ENCODE measurements around the gene RAB8B.
A peak's percentile ranks its signal among the peaks of the same experiment; 100 is the strongest.

RAB8B gene

DNA sequence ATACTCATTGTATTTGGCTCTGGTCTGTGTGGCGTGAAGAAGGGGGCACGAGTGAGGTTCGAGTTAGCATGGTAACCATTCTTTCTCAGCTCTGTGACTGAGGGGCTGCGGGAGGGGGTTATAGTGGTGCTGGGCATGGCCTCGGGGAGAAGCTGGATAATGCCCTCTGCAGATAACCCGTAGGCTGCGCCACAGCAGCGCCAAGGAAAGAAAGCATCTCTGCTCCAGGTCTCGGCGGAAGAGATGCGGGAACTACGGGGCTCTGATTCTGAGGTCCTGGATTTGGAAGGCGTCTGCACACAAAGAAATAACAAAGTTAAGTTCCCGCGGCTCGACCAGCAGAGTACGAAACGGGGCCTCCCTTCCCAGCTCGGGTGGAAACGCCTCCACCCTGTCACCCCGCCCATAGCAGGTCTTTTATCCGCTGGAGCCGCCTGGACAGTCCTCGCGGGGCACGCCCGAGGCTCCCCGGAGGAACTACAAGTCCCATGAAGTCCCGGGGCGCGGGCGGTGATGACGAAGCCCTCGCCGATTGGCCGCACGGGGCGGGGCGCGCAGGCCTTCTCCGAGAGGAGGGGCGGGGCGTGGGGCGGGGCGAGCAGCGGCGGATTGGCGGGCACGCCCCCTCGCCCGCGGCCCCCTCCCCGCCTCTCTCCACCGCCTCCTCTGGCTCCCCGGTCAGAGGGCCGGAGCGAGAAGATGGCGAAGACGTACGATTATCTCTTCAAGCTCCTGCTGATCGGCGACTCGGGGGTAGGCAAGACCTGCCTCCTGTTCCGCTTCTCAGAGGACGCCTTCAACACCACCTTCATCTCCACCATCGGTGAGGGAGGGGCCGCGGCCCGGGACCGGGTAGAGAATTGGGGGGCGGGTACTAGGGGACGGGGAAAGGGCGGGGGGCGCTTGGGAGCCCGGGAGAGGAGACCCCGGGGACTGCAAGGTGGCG lies at the start of gene RAB8B:
Gene RAB8B, plus strand, starts transcription at position 681 of the 946 bp plus-strand sequence. Its CDS starts 19 bp downstream, at position 700.
- DNase-seq = peak; percentile 86

DNA sequence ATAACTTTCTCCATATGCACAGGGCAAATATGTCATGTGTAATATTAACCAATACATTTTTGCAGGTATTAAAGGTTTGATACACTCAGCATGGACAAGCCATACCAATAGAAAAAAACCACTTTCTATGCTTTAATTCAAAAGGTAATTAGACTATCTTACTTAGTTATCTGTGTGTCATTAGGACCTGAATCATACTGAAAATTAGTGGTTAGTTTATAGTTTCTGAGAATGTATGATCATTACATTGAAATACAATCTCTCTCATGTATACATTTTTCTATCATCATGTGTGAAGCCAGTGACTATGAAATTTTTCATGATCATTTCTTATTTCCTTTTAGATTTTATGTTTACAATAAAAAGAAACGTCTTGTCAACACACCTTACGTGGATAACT lies 48.5 kb upstream of the RAB8B start:
- no peak for DNase-seq

DNA sequence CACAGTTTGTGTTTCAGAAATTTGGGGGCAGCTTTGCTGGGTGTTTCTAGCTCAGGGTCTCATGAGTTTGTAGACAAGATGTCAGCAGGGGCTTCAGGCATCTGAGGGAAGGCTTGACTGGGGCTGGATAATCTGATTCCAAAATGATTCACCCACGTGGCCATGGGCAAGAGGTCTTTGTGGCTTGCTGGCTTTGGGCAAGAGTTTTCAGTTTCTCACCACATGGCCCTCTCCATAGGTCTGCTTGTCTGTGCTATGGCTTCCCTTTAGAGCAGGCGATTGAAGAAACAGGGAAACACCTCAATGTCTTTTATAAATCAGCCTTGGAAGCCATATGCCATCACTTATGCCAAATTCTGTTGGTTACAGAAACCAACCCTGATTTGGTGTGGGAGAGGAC lies 44.0 kb upstream of the RAB8B start:
- no peak for DNase-seq

DNA sequence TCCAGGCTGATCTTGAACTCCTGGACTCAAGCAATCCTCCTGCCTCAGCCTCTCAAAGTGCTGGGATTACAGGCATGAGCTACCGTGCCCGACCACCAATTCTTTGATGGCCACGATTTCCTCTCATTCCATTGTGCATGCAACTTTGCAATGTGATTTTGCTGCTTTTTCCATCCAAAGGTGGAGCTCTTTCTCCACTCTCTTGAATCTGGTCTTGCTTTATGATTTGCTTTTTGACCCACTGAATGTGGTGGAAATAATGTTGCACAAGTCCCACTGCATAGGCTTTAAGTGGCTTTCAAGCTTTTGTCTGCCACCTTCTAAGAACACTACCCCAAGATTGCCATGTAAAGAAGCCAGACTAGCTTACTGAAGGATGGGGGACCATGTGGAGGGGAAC lies 42.7 kb upstream of the RAB8B start:
- DNase-seq = no peak

DNA sequence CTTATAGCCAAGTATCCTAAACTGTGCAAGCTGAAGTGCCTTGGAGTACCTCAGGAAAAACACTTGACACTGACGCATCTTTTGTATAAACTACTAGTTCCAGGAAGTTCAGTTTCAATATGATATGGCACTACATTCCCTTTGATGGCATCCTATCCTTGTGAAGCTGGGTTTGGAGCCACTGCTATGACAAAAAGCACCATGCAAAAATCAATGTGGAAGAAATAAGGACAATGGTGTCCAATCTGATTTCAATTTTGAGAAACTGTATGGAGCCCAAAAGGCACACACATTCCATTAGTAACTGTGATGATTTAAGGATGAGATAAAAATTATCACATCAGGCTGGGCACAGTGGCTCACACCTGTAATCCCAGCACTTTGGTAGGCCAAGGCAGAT lies 37.7 kb upstream of the RAB8B start:
- DNase-seq = no peak

DNA sequence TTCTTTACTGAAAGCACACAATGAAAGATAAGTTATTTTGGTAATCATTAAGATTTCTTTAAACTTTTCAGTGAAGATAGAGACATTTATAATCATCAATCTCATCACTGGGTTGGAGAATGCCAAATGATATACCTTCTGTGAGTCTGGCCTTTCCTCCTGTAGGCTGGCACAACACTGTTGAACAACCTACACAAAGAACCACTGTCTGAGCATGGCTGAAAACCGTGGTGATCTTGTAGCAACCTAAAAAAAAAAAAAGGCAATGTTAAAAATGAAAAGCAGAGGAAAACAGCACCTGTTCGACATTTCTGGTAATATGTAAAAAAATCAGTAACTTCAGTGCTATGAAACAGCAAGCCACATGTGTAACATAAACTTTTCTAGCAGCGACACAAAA lies 33.9 kb upstream of the RAB8B start:
- DNase-seq = no peak

DNA sequence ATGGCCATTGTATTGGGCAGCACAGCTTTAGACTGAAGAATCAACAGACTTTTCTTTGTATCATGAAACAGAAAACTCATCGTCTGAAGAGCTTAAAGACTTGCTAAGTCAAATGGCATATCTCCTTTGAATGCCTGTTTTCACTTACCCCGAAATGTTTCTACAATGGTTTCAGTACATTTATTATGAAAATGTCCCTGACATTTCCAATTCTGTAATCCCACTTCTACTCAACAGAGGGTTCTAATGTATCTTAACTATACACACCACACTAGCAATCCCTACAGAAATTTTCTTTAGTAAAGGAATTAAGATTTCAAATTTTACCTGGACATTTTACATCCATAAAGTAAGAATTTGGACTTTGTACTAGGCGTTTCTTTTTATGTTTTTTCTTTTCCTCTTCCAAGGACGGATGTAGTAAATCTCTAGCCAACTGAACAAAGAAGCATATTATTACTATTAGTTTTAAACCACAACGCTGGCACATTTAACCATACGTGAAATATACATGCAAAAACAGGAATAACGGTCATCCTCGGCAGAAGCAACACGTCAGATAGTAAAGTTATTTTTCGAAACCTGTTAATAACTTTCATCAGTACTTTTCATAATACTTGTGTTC lies 33.2 kb upstream of the RAB8B start:
- no peak for DNase-seq

DNA sequence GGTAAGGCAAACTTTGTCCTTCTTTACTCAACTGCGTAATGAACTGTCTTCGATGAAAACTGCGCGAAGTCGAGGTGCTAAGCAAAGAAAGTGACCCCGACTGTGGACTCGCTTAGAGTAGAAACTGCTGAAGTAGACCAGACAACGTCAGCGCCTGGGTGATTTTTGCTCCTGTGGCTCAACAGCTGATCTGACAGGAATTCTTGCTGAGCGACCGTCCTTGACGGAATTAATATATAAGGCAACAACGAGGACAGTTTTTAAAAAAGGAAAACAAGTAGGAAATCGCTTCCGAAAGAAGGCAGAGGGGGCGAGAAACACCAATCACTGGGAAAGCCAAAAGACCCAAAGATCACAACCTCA lies 32.7 kb upstream of the RAB8B start:
- DNase-seq = no peak

DNA sequence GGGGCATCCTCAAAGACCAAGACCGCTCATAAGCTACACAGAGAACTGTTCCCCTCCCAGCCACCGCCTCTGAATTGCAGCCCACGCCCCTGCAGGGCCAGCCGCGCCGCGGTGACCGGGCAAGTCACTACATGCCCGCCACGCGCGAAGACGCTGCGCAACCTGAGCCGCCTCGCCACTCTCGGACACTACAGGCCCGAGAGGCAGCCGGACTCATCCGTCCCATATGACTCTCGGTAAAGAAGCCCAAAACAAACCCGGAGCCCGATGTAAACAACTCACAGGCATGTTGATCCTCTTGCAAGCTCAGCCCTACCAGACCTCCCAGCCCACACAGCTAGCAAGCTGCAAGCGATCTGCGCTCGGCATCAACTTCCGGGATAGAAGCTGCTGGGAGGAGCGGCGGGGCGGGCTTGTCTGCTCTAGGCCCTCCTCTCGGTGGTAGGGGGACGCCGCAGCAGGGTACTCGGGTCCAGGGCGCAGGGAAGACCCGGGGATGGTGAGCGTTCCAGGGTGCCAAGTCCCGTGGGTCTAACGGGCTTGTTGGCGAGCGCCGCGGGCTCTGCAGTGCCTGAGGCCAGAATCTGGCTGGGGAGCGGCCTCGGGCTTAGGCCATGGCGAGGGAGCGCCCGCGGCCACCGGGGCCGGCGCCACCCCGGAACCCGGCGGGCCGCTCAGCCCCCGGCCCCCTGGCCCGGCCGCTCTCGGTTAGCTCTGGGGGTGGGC lies 32.1 kb upstream of the RAB8B start, which contains the start of gene RPS27L:
Gene RPS27L, minus strand, starts transcription at position 360 of the 726 bp plus-strand sequence. Its CDS starts 72 bp downstream, at position 288.
- DNase-seq = peak; percentile 65

DNA sequence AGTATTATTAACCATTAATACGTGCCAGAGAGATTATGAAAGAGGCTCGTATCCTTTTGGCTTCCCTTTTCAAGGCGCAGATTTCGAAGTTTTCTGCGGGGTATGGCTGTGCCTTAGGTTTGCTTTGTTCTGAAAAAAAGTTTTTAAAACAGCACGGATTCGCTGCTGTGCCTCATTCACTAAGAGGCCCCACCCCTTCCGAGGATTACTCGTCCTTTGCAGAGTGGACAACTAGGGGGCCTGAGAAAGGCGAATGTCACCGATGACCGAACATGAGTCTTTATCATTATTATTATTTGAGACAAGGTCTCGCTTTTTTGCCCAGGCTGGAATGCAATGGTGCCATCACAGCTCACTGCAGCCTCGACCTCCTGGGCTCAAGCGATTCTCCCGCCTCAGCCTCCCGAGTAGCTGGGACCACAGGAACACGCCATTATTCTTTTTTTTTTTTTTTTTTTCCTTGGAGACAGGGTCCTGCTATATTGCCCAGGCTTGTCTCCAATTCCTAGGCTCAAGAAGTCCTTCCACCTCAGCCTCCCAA lies 31.4 kb upstream of the RAB8B start:
- no peak for DNase-seq

DNA sequence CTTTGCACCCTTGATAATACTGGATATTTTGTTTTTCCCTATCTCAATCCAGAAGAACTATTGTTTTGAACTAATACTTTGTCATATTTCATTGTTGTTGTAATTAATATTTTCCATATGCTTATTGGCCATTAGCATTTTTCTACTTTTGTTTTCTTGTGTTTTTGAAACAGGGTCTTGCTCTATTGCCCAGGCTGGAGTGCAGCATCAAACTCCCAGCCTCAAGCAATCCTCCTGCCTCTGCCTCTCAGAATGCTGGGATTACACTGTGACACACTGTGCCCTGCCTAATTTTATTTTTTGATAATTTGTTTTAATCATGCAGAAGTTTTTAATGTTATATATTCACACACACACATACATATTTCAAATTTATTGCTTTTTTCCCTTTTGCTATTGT lies 28.8 kb upstream of the RAB8B start:
- DNase-seq = no peak

DNA sequence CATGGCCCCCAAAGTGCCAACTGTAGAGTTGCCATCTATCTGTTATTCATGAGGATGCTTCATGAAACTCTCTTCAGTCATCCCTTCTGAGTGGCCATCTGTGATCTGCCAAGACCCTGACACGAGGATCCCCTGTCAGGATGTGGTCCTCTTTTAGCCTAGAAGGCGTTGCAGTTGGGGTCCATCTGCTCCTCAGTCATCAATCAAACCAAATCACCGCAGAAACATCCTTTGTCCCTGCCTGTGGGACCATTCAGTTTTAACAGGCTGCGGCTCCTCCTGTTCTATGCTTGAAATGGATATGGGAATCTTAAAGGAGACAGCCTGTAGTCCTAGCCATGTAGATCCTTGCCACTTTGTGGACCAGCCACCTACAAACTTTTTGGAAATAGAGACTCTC lies 26.2 kb upstream of the RAB8B start:
- no peak for DNase-seq

DNA sequence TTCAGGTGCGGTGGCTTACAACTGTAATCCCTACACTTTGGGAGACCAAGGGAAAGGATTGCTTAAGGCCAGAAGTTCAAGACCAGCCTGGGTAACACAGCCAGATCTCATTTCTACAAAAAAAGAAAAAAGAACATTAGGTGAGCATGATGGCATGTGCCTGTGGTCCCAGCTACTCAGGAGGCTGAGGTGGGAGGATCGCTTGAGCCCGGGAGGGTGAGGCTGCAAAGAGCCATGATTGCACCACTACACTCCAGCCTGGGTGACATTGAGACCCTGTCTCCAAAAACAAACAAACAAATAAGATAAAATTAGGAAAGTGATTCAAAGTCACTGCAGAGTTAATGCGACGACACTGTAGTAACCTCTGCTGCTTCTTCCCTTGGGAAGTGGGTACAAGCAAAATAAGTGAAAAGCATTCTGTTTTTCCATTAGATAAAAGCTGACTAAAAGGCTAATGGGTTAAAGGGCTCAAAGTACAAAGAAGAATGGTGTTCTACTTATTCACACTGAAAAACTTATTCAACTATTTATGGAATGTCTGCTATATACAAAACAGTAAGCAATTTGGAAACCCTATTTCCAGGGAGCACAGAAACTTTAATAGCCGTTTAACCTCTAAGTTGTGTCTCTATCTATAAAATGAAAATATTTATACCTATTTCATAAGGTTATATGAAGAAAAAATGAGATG lies 24.1 kb upstream of the RAB8B start:
- DNase-seq = no peak

DNA sequence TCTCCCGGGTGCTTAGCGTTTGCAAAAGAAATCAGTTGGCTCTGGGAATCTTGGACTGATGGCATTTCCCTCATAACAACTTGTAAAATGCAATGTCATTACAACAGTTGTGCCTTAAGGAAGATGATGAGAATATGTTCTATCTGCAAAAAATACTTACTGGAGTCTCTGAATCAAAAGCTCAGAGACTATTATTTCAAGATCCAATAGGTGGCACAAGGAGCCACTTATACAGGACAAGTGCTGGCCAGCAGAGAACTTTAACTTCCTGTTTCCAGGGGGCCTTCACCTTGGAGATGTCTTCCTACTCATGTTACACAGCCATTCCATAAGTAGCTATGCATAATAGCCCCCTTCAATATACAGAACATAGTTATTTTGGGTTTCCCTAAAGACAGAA lies 23.2 kb upstream of the RAB8B start:
- no peak for DNase-seq

DNA sequence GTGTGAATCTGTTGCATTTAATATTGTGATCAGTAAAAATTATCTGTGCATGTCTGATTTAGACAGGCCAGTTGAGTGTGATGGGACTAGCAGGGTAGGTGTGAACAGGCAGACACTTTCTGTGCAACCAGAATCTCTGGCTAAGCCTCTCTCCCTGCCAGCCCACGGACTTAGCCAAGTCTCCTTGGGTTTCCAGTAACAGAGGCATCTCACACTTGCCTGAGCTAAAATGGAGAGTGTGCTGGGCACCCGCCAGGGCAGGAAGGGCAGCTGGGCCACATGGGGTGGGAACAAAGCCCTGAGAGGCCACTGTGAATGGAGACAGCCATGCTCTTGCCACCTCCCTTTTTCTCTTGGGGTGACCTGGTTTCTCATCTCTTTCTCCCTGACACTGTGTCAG lies 19.6 kb upstream of the RAB8B start:
- DNase-seq = no peak

DNA sequence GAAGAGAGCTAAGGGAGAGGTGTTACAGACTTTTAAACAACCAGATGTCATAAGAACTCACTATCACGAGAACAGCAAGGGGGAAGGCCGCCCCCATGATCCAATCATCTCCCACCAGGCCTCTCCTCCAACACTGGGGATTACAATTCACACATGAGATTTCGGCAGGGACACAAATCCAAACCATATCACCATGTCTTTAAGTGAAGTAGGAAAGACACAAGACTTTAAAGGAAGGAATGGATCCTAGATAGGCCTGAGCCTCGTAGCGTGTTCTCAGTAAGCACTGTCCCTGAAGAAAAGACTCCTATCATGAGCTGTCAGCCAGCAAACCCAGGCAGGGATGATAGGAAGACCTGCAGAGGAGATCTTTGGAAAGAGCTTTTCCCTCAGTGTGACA lies 17.0 kb upstream of the RAB8B start:
- DNase-seq = no peak

DNA sequence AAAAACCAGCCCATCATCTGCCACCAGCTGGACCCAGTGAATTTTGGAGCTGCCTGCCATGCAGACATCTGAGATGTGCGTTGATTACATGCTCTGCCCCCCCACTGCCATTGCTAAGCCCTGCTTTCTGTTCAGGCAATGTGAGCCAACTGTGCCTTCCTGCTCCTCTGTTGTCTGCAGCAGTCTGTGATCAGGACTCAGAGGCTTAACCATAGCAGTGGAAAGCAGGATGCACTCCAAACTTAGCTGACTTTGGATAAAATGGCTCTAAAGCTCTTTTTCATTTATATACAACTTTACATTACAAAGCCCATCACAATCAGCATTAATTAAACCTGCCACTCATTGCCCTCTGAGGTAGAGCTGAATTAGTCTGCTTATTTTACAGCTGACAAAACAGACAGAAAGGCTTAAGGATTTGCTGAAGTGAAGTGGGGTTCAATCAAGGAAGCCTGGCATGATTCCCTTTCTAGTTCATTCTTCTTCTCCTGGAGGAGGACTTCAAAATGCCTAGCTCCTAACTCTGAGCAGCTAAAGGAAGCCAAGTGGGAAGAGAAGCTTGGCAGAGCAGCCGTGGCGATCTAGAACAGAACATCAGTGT lies 16.5 kb upstream of the RAB8B start:
- no peak for DNase-seq

DNA sequence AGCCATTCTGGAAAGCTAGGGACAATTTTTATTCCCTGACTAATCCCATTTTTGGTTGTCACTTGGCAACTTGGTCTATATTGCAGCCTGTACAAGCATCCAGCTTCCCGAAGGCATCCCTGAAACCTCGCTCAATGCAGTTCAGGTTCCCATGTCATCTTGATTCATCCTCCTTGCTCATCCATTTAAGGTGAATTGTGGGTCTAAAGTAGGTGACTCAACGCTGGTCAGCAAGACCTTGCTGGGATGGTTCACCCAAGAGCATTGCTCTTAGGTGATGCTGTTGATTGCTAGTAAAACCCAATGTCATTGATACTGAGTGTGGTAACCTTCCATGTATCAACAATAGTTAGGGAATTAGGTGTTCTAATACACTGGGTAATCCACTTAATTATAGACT lies 13.1 kb upstream of the RAB8B start:
- no peak for DNase-seq

DNA sequence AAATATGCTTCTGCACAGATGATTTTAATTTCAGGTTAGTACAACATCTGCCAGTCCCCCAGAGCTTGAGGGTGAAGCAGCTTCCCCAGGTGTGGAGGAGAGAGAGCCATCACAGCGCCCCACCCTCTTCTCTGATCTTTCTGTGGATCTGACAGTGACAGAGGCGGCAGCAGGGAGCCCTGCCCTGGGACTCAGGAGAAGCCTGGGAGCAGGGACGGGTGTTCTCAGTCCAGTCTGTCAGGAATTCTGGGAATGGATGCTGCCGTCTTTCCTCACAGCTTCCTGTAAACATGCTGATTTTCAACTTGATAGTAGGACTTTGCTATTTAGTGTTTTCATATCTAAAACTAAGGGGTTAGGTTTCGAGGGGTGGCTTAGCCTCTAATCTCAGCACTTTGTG lies 11.4 kb upstream of the RAB8B start:
- no peak for DNase-seq

DNA sequence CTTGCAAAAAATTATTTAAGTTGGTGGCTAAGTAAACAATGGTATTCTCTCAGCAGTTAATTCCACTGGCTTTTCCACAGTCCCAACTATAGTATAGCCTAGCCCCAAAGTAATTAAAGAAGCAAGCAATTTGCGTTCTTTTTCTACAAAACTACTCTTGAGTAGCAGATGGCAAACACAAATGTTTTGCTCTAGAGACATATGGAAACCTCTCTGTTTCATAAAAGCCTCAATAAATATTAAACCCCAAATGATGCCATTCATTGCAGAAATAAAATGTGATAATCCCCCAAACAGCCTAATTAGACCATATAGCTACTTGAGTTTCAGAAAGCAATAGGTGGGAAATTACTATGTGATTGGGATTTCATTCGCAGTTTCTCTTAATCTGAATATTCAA lies 8.7 kb upstream of the RAB8B start:
- no peak for DNase-seq

DNA sequence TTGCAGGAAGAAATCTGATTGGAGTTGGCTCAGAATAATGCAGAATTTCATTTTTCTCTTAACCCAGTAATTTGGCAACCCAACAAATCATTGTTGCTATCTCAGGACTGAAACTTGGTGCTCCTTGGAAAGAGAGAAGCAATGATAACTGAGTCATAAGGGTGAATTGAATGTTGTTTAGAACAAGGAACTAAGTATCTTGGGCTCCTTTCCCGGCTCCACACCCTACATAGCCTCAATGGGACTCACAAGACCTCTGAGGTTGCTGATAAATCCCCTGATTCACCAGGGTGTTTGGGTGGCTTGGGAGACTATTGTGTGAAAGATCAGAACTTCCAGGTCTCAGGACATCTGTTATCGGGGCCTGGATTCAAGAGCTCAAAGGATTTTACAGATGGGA lies 7.8 kb upstream of the RAB8B start:
- no peak for DNase-seq

DNA sequence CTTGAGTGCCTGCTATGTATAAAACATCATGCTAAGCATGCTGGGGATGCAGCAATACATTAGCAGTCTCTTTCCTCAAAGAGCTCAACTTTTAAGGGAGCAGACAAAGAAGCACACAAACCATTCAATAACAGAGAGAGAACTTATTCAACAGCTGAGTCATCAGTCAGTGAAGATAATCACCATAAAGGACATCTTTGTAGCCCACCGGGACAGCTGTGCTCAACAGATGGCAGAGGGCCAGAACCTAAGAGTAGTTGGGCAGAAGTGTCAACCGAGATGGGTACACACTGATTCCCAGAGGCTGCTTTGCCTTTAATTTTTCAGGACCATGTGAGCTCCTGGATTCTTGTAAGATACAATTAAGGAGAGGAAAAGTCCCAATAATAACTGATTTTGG lies 4.2 kb upstream of the RAB8B start:
- DNase-seq = no peak
